HepG2 (cell line): ENCODE data around the gene ABCC8. TPM values are rescaled to one million over a fixed set of nuclear protein-coding genes. Genes with fewer than 3 reads are reported as not detected.

Experiments used
- ATF2 ChIP-seq: sonication (generic); formaldehyde crosslinking; IDR thresholded peaks from 2 replicates; pipeline ENCODE4 v1.4.0; 2020; ENCODE audit warnings: missing genetic modification reagents
- CCDC6 ChIP-seq: sonication (generic); formaldehyde crosslinking; IDR thresholded peaks from 2 replicates; pipeline ENCODE4 v1.8.1; 2022; ENCODE audit warnings: mild to moderate bottlenecking, missing genetic modification reagents, moderate library complexity
- FOXP4 ChIP-seq: sonication (generic); formaldehyde crosslinking; IDR thresholded peaks from 2 replicates; pipeline ENCODE4 v1.4.0; 2020; ENCODE audit warnings: missing genetic modification reagents
- KDM4B ChIP-seq: sonication (generic); formaldehyde crosslinking; IDR thresholded peaks from 2 replicates; pipeline ENCODE4 v1.4.0; 2020; ENCODE audit warnings: missing genetic modification reagents
- MATR3 ChIP-seq: sonication (generic); formaldehyde crosslinking; IDR thresholded peaks from 2 replicates; pipeline ENCODE4 v1.4.0; 2020; ENCODE audit warnings: missing genetic modification reagents
- MXD1 ChIP-seq: sonication (generic); formaldehyde crosslinking; IDR thresholded peaks from 2 replicates; pipeline ENCODE4 v1.4.0; 2020; ENCODE audit warnings: mild to moderate bottlenecking, missing genetic modification reagents
- NCOR1 ChIP-seq: fragments of 200-600 bp; sonication (generic); IDR thresholded peaks from 2 replicates; pipeline ENCODE4 v1.7.0; 2017; ENCODE audit warnings: antibody characterized with exemption, low read length, borderline replicate concordance
- ONECUT2 ChIP-seq: sonication (generic); formaldehyde crosslinking; IDR thresholded peaks from 2 replicates; pipeline ENCODE4 v1.4.0; 2020; ENCODE audit warnings: missing genetic modification reagents
- REPIN1 ChIP-seq: sonication (generic); formaldehyde crosslinking; IDR thresholded peaks from 2 replicates; pipeline ENCODE4 v1.8.0; 2022; ENCODE audit warnings: missing genetic modification reagents, low read depth, mild to moderate bottlenecking, borderline replicate concordance
- RNF219 ChIP-seq: sonication (generic); formaldehyde crosslinking; IDR thresholded peaks from 2 replicates; pipeline ENCODE4 v1.5.0; 2020; ENCODE audit warnings: mild to moderate bottlenecking, missing genetic modification reagents
- SAP130 ChIP-seq: IDR thresholded peaks from 2 replicates; pipeline ENCODE4 v1.6.1; 2016; ENCODE audit warnings: low read depth
- SP5 ChIP-seq: IDR thresholded peaks from 2 replicates; pipeline ENCODE4 v1.6.1; 2016; ENCODE audit warnings: low read depth, borderline replicate concordance
- TCF12 ChIP-seq, 2 experiments: fragments of 450-650 bp in 1 of 2; sonication (generic) in 1 of 2; formaldehyde crosslinking in 1 of 2; IDR thresholded peaks; 2 replicates each; pipeline versions ENCODE4 v1.6.1 to v1.8.0; 2017 to 2022; ENCODE audit warnings: antibody characterized with exemption in 1 of 2, mild to moderate bottlenecking in 1 of 2, missing genetic modification reagents in 1 of 2, moderate library complexity in 1 of 2
- ZBED4 ChIP-seq: sonication (generic); formaldehyde crosslinking; IDR thresholded peaks from 2 replicates; pipeline ENCODE4 v1.4.0; 2020; ENCODE audit warnings: missing genetic modification reagents, borderline replicate concordance
- ZKSCAN5 ChIP-seq: sonication (generic); formaldehyde crosslinking; IDR thresholded peaks from 2 replicates; pipeline ENCODE4 v1.5.1; 2020; ENCODE audit warnings: mild to moderate bottlenecking, missing genetic modification reagents
- ZNF34 ChIP-seq: sonication (generic); formaldehyde crosslinking; IDR thresholded peaks from 2 replicates; pipeline ENCODE4 v1.4.0; 2020; ENCODE audit warnings: mild to moderate bottlenecking, missing genetic modification reagents, borderline replicate concordance
- ZNF44 ChIP-seq: sonication (generic); formaldehyde crosslinking; IDR thresholded peaks from 2 replicates; pipeline ENCODE4 v1.5.1; 2020; ENCODE audit warnings: mild to moderate bottlenecking, missing genetic modification reagents
- ZNF740 ChIP-seq: sonication (generic); formaldehyde crosslinking; IDR thresholded peaks from 2 replicates; pipeline ENCODE4 v1.4.0; 2020; ENCODE audit warnings: missing genetic modification reagents
- polyA plus RNA-seq, 8 experiments: library from polyadenylated mRNA; depleted of rRNA in 3 of 8; stranded (reverse) in 7 of 8; unstranded in 1 of 8; fragments of >200 nt; fragmentation: Illumina TruSeq in 4 of 8; extraction: Trizol in 4 of 8; gene quantifications; 2 replicates each; pipeline versions ENCODE4 v1.2.1 to v1.2.3, GENCODE V29; 2011 to 2016; ENCODE audit warnings: low read depth in 4 of 8, missing spikeins in 1 of 8, mixed read lengths in 1 of 8; ENCODE audit not compliant: insufficient read depth in 1 of 8
- total RNA-seq, 5 experiments: library from RNA; depleted of rRNA; stranded (reverse); fragments of >200 nt; fragmentation: Illumina TruSeq; extraction: Trizol; gene quantifications; 2 replicates each; pipeline ENCODE4 v1.2.3, GENCODE V29; 2016; ENCODE audit warnings: low read depth in 1 of 5

The ABCC8 gene
- total and polyA plus RNA-seq, 2 of the 13 experiments (the other 11 are each of a cell fraction or from before 2014, with no cell fraction given) = not detected

GRCh38 chr11:17353821-17354600 lies 122.6 kb downstream of the ABCC8 start (continued):
- TF ChIP-seq ZKSCAN5 (CRISPR knock-in tag) = no peak
- TF ChIP-seq KDM4B (CRISPR knock-in tag) = no peak
- no peak for TF ChIP-seq RNF219 (CRISPR knock-in tag)
- no peak for TF ChIP-seq REPIN1 (CRISPR knock-in tag)
- no peak for TF ChIP-seq MATR3 (CRISPR knock-in tag)
- TF ChIP-seq ATF2 (CRISPR knock-in tag) = no peak
- TF ChIP-seq MXD1 (CRISPR knock-in tag) = no peak
- TF ChIP-seq ZBED4 (CRISPR knock-in tag) = no peak
- no peak for TF ChIP-seq ZNF34 (CRISPR knock-in tag)
- no peak for TF ChIP-seq ZNF740 (CRISPR knock-in tag)
- peak; percentile 48; the same call in 1 of the 2 replicates for TF ChIP-seq NCOR1
- TF ChIP-seq SP5 (CRISPR knock-in tag) = no peak
- TF ChIP-seq ZNF44 (CRISPR knock-in tag) = 0 out of 2 replicates have a peak, but pooled peaks have one; percentile 5
- no peak for TF ChIP-seq SAP130
- no peak for TF ChIP-seq CCDC6 (CRISPR knock-in tag)
- TF ChIP-seq TCF12 (IDR thresholded peaks at IDR 0.05) = no peak
- no peak; the same call in 1 of the 2 replicates for TF ChIP-seq TCF12 (CRISPR knock-in tag; IDR thresholded peaks at IDR 0.05)
- TF ChIP-seq ONECUT2 (CRISPR knock-in tag) = no peak
- no peak for TF ChIP-seq FOXP4 (CRISPR knock-in tag)
